Measurements from ENCODE around the gene HCFC2. TPM values are rescaled to one million over a fixed set of nuclear protein-coding genes. Genes with fewer than 3 reads are reported as not detected.

HCFC2 gene
- polyA plus RNA-seq, 2 donors, result 6.8 to 6.9 TPM

Other genes with a start within 250 kb of the HCFC2 start
- gene NT5DC3, start 223.3 kb upstream of the HCFC2 start, polyA plus RNA-seq, result 1 to 10 TPM; 2.6 to 2.8 TPM
- gene HSP90B1, start 134.1 kb upstream of the HCFC2 start, polyA plus RNA-seq, result 100 to 1,000 TPM; 192 to 208 TPM
- gene TDG, start 98.7 kb upstream of the HCFC2 start, polyA plus RNA-seq, result 10 to 100 TPM; 14.6 to 15.5 TPM
- gene GLT8D2, start 14.3 kb upstream of the HCFC2 start, polyA plus RNA-seq, result 1 to 10 TPM; 1.4 to 1.6 TPM
- gene NFYB, start 73.7 kb downstream of the HCFC2 start, polyA plus RNA-seq, result 10 to 100 TPM; 11.5 to 13.1 TPM
- gene TXNRD1, start 151.2 kb downstream of the HCFC2 start, polyA plus RNA-seq, result 10 to 100 TPM in 1 of 2 donors, 1 to 10 TPM in 1; 8.8 to 20.0 TPM
- 1 to 10 TPM in 1 of 2 donors, under 1 TPM in 1; 0.74 to 1.0 TPM for gene EID3, start 239.2 kb downstream of the HCFC2 start, polyA plus RNA-seq

All from esophagus (tissue), 2 donors.